GM21526 (cell line): ENCODE data around the gene FAAP20.

Experiments
- ATAC-seq: cut with Tn5 transposase; IDR thresholded peaks from one replicate; pipeline ENCODE4 v1.9.1; 2021; ENCODE audit warnings: moderate library complexity; ENCODE audit not compliant: unreplicated experiment, low FRiP score

FAAP20 gene

DNA sequence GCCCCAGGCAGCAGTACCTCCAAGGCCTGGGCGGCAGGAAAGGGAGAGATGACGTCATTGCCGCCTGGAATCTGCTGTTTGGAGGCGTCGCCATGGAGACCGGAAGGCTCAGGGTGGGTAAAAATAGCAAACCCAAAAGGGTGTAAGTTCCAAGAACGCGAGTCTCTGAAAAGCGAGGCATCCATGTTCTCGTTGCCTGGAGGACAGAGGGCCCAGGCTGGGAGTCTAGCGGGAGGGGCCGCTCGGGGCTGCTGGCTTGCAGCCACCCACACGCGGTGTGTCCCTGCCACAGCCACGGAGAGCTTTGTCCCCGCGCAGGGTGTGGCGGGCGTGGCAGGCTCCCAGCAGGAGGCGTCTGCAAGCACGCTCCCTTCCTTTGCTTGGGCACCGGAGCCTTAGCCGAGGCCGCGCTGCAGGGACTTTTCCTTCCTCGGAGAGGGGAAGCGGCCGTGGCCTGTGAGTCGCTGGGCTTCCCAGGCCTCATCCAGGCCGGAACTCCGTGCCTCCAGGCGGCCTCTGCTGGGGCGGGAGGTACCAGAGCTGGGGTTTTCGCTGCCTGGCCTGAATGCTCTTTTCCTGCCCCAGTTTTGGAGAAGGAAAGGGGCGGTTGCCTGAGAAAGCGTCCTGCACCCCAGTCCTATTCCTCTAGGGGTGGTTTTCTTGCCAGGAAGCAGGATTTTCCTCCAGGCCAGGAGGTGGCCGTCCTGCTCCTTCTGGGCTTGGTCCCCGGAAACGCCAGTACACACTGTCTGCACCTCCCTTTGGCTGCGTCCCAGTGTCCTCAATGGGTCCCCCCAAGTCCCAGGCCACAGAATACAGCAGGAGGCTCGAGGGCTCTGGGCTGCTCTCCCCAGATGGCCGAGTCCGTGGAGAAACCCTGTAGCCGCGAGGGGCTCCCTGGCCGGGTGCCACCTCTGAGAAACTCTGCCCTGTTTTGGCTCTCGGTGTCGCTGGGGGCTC is 18.2 kb upstream of the FAAP20 start:
- ATAC-seq = no peak

GRCh38 chr1:2212274-2212531 is 17.6 kb upstream of the FAAP20 start:
- no peak for ATAC-seq

DNA sequence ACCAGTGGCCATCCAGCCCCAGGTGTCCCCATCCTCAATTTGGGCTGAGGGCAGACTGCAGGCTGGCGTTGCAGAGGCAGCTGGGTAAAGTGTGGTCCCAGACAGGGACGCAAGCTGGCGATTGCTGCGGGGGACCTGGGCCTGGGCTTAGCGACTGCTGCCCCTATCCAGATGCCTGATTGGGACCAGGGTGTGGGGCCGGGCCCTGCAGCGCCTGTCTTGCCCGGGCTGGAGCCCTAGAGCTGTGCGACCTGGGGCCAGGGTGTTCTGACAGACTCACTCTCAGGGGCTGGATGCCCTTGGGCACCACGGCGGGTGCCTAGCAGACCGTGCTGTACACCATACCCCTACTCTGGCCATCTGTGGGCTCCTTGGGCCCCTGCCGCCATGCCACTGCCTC is 16.2 kb upstream of the FAAP20 start:
- ATAC-seq = no peak

- no peak for ATAC-seq
Observed at GRCh38 chr1:2210084-2210653, 15.6 kb upstream of the FAAP20 start.

- no peak for ATAC-seq
Observed at GRCh38 chr1:2209400-2210083, 15.0 kb upstream of the FAAP20 start.

DNA sequence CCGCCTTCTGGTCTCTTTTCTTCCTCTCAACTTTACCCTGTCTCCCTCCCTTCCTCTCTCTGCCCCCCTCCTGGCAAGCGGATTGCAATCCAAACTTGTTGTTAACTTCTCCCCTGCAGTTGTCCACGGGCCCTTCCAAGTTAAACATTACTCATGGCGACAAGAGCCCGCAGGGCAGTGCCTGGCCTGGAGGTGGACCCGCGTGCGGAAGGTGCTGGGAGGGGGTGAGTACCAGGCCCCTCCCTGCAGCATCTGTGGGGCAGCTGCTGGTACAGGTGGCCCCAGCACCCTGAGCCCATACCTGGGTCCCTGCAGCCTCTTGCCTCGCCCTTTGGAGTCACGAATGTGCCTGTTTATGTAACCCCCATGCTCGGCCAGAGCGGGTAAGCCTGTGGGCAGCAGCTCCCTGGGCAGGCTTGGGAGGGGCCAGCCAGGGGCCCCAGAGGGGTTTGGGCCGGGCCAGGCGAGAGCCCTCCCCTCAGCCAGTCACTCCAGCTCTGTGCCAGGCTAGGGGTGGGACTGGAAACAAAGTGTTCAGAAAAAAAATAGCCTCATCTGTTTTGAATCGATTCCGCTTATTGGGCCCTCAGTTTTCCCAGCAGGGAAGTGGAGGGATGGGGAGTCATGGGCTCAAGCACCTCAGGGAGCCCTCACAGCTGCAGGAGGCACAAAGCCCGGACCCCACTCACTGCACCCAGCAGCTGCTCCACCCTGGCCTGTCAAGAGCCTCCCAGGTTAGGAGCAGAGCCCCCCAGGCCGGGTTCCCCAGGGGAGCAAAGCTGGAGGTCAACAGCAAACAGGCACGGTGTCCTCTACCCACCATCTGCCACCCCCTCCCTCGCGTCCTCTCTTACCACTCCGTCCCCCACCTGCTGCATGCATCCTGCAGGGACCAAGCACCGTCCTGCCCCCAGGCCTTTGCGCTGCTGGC is 14.0 kb upstream of the FAAP20 start:
- no peak for ATAC-seq

- no peak for ATAC-seq
Observed at GRCh38 chr1:2206813-2207487, 12.4 kb upstream of the FAAP20 start.

DNA sequence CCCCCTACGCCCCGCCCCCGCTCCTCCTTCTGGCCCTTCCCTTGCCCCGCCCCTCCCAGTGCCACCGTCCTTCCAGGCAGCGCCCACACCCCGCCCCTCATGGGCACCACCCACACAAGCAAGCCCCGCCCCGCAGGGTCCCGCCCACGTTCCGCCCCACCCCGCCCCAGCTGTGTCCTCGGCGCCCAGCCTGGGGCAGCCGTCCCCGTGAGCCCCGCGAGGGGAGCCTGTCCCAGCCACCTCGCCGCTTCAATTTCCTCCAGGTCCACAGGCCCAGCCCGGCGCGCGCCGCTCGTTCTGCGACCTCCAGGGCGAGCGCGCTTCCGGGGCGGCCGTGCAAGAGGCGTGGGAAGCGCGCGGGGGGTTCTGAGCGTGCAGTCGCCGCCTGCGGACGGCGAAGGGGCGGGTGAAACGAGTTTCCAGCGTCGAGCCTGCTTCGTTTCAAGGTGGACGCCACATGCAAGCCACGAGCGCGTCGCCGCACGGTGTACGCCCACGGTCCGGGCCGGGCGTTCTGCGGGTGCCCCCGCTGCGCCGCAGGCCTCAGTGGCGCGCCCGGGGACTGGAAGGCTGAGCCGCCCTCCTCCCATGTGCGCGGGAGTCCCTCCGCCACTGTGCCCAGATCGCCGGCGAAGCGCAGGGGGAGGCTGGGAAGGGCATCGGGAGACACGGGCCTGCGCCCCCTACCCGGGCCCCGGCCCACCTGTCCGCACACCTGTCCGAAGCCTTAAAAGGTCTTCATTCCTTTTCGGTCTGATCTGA is 10.8 kb upstream of the FAAP20 start:
- peak; percentile 57 for ATAC-seq

- no peak for ATAC-seq
Observed at GRCh38 chr1:2204415-2205190, 10.0 kb upstream of the FAAP20 start.

- no peak for ATAC-seq
Observed at GRCh38 chr1:2203671-2204414, 9.3 kb upstream of the FAAP20 start.

GRCh38 chr1:2202843-2203601 is 8.4 kb upstream of the FAAP20 start:
- no peak for ATAC-seq

- no peak for ATAC-seq
Observed at GRCh38 chr1:2202008-2202575, 7.5 kb upstream of the FAAP20 start.

DNA sequence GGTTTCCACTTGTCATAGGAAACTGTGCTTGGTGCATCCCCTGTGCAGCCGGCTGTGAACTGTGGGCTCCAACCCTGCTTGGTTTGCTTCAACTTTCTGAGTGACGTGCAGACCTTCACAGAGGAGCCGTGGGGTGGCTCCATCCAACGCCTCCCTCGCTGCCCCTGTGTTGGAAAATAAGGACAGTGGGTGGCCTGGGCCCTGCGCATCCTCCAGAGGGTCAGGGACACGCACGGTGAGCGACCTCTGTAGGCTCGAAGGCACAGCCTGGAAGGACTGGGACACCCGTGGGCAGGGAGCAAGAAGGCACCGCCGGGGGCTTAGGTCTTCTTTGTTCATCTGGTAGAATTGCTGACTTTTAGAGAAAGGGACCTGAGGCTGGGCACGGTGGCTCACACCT is 6.5 kb upstream of the FAAP20 start:
- no peak for ATAC-seq

DNA sequence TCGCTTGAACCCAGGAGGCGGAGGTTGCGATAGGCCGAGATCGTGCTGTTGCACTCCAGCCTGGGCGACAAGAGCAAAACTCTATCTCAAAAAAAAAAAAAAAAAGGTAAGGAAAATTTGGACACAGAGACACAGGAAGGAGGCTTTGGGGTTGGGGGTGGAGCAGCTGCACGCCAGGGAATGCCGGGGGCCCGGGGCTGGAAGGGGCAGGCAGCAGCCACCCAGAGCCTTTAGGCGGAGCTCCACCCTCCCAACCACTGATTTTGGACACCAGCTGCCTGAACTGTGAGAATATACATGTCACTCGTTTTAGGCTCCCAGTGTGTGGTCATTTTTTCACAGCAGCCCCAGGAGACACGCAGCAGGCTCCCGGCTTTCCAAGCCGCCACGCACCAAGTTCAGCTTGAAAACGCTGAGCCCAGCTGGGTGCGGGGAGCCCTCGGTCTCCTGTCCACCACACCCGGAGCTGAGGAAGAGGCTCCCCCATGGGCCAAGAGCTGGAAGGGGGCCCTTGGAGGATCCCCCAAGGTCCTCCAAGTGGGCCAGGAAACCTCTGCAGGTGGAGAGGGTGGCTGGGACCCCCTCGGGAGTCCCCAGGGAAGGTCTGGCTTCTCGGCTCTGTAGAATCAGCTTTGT is 5.9 kb upstream of the FAAP20 start:
- no peak for ATAC-seq

DNA sequence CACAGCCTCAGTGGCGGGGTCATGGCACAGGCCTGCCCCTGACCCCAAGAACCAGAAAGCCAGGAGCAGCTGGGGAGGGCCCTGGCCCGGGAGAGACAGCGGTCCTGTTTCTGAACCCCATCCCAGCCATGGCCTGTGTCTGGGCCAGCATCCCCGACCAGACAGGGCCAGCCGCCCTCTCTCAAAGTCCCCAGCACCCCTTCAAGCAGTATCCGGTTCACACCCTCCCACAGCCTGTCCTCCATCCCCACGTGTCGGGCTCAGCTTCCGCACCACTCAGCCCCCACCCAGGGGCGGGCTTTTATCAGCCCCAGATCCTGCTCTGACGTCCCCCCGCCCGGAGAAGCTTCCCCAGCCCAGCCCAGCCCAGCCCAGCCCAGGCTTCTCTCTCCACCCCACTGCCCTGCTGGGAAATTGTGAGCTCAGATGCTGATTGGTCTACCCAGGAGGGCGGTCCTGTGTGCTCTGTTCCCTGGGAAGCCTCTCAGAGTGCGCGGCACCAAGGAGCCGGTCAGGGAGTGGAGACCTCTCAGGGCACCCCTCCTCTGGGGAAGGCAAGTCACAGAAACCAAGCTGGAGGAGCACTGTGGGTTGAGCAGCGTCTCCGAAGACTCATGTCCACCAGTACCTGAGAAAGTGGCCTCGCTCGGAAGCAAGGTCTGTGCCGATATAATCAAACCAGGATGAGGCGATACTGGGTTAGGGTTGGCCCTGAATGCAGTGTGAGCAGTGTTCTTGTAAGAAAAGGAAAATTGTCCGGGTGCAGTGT is 4.7 kb upstream of the FAAP20 start:
- no peak for ATAC-seq

GRCh38 chr1:2198571-2198970 is 4.0 kb upstream of the FAAP20 start:
- no peak for ATAC-seq
